ENCODE measurements around the gene RYR3.
A peak's percentile ranks its signal among the peaks of the same experiment; 100 is the strongest.

DNA sequence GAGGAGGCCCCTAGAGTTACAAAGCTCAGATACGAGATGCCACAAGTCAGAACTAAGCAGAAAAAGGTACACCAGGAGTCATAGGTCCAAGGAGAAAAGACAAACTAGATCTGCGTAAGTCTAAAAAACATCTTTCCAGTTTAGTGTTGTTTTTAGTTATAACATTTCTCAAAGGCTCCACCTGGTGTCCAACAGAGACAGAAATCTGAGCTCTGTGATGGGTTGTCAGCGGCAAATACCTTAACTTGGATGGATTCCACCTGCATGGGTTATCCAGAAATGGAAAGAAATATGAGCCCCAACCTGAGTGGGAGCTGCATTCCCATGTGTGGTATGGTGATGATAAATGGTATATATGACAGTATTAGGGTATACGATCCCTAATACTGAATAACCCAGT lies 418.9 kb downstream of the RYR3 start:
- TF ChIP-seq, protein P1, sequence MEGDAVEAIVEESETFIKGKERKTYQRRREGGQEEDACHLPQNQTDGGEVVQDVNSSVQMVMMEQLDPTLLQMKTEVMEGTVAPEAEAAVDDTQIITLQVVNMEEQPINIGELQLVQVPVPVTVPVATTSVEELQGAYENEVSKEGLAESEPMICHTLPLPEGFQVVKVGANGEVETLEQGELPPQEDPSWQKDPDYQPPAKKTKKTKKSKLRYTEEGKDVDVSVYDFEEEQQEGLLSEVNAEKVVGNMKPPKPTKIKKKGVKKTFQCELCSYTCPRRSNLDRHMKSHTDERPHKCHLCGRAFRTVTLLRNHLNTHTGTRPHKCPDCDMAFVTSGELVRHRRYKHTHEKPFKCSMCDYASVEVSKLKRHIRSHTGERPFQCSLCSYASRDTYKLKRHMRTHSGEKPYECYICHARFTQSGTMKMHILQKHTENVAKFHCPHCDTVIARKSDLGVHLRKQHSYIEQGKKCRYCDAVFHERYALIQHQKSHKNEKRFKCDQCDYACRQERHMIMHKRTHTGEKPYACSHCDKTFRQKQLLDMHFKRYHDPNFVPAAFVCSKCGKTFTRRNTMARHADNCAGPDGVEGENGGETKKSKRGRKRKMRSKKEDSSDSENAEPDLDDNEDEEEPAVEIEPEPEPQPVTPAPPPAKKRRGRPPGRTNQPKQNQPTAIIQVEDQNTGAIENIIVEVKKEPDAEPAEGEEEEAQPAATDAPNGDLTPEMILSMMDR (IDR thresholded peaks at IDR 0.05), result peak; percentile 41
- no peak for TF ChIP-seq ZFX (IDR thresholded peaks at IDR 0.05; ENCODE audit: borderline replicate concordance)
